ENCODE data around the gene SLC9C2.
"Not testable (repeated sequence)": the region's sequence is repeated elsewhere in the genome, so short reads cannot be mapped to it uniquely, and the experiment has no call there.

SLC9C2 gene

DNA sequence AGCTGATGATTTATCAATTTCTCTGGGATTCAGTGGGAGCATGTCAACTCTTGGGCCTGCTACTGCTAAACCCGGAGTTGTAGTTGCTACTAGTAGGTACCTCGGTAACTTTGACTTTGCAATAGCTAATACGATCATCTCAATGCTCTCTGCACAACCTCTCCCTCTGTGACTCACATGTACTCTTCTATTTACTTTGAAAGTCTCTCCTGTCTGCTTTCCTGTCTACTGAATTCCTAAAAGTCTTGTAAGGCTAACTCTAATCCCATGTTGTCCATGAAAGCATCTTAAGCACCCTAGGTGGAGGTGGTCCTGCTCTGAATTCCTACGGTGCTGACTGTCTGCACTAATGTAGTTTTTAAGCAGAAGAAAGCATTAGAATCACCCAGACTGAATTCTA is 29.3 kb downstream of the SLC9C2 start:
- no peak for DNase-seq

DNA sequence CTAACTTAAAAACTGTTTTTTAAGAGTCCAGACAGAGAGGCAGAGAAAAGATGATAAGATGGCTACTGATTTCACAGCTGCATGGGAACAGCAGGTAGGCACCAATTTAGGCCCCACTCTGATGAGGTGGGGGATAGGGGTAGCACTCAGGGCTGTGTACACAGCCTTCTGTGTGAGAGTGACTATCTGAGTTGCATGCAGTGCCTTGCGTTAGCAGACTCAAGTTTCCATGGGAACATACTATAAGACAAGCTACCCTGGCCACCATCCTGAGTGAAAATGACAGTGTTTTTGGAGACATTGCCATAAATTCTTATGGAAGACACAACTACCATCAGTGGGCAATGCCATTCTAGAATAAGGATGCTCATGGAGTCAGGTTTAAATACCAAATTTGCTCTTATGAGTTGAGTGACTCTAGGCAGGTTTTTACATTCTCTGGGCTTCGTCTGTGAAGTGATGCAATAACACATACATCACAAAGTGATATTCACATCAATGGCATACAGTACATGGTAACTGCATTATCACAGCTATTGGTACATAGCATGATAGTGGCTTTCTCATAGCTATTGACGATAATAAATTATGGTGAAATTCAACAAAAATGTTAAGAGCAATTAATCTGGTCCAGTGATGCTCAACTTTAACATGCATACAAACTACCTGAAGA is 30.5 kb downstream of the SLC9C2 start:
- no peak for DNase-seq

DNA sequence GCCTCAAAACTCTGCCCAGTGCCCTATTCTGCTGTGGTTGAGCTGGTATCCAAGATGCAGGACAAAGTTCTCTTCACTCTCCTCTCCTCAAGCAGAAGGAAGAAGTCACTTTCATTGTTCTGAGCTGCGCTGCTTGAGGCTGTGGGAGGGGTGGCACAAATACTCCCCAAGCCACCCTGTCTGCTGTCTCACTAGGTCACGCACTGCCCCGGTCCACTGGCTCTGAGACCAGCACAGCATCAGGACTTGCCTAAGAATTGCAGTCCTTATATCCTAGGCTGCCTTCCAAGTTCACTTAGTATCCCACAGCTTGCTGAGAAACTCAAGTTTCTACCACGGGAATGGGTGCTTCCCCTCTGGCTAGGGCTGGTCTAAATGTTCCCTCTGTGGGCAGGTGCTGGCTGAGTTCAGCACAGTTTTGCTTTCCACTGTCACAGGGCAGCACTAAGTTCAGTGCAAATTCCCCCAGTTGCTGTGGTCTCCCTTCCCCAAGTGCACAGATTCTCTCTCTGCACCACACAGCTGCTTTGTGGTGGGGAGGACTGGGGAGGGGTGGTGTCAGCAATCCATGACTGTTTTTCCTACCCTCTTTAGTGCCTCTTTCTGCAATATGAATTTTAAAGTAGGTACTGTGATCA is 32.4 kb downstream of the SLC9C2 start:
- no peak for DNase-seq

- no peak for DNase-seq
Measured at GRCh38 chr1:173568483-173568882, 34.4 kb downstream of the SLC9C2 start.

DNA sequence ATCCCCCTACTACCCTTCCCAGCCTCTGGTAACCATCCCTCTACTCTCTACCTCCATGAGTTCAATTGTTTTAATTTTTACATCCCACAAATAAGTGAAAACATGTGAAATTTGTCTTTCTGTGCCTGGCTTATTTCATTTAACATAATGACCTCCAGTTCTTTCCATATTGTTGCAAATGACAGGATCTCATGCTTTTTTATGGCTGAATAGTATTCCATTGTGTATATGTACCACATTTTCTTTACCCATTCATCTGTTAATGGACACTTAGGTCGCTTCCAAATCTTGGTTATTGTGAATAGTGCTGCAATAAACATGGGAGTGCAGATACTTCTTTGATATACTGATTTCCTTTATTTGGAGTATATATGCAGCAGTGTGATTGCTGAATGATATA is 39.0 kb downstream of the SLC9C2 start:
- not testable (repeated sequence) for DNase-seq

- DNase-seq: no peak
Measured at GRCh38 chr1:173562813-173563212, 40.1 kb downstream of the SLC9C2 start.

- no peak for DNase-seq
Measured at GRCh38 chr1:173561263-173561662, 41.6 kb downstream of the SLC9C2 start.

GRCh38 chr1:173560285-173560880 is 42.5 kb downstream of the SLC9C2 start:
- no peak for DNase-seq

DNA sequence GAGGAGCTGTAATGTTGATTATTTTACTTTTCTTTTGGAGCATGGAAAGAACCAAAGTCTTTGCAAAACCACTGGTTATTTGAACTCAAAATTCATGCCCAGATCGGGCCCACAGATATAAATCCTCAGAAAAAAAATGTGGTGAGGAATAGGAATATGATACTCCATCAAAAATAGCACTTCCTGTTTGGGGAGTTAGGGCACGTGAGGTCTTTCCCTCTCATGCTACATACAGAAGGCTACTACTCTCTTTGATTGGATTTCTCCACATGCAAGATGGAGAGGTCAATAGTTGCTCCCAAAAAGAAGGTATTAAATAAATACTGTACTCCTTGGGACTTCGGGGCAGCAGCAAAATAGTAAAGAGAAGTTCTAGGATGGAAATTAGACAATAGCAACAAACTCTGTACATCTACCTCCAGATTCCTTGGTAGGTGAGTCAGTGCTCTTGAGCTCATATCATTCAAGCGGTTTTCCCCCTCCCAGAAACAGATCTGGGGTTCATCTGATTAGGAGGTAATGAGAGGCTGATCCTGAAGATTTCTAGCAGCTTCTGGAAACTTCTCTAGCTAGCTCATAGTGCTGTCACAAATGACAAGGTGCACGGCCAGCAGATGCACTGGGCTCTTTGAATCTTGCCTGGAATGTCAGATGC is 47.1 kb downstream of the SLC9C2 start:
- no peak for DNase-seq

- no peak for DNase-seq
Measured at GRCh38 chr1:173554541-173555250, 48.2 kb downstream of the SLC9C2 start.

GRCh38 chr1:173554089-173554488 is 48.8 kb downstream of the SLC9C2 start:
- DNase-seq: no peak

GRCh38 chr1:173553312-173553711 is 49.6 kb downstream of the SLC9C2 start:
- DNase-seq: no peak

DNA sequence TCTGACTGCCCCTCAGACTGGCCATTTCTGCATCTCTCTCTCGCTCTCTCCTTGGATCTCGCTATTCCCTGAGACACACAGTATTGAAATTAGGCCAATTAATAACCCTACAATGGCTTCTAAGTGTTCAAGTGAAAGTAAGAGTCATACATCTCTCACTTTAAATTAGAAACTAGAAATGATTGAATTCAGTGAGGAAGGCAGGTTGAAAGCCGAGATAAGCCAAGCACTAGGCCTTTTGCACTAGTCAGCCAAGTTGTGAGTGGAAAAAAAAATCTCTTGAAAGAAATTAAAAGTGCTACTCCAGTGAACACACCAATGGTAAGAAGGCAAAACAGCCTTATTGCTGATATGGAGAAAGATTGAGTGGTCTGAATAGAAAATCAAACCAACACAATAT is 51.2 kb downstream of the SLC9C2 start:
- DNase-seq: no peak

GRCh38 chr1:173549813-173550212 is 53.1 kb downstream of the SLC9C2 start:
- DNase-seq: no peak

DNA sequence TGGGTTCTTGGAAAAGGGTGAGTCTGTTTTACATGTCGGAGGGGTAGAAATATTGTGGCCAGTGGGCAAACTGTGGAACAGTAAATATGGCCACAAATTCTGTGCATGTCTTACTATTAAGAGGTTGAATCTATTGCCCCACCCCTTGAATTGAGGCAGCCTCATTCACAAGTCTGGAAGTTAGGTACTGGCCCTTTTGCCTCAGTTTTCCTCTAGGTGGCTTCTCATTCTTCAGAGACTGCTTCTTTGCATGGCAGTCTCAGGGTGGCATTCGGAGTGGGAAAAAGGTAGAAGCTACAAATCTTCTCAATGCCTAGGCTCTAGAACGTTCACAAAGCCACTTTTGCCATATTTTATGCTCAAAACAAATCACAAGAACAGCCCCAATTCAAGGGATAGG is 57.2 kb downstream of the SLC9C2 start:
- no peak for DNase-seq

GRCh38 chr1:173536223-173536622 is 66.6 kb downstream of the SLC9C2 start:
- no peak for DNase-seq

DNA sequence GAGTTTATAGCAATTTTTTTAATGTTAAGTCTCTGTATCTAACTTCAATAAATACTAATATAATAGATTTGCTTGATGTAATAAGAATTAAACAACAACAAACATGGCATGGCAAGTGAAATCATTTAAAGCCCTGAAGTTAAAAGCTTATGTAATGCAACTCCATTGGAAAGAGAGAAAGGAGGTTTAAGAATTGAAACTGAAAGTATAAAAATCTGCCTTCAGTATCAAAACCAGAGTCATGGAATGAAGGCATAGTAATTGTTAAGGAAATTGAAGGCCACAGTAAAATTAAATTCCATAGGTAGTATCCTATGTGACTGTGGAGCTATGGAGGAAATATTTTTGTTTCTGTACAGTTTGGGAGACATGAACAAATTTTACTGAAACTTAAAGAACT is 70.6 kb downstream of the SLC9C2 start:
- no peak for DNase-seq

DNA sequence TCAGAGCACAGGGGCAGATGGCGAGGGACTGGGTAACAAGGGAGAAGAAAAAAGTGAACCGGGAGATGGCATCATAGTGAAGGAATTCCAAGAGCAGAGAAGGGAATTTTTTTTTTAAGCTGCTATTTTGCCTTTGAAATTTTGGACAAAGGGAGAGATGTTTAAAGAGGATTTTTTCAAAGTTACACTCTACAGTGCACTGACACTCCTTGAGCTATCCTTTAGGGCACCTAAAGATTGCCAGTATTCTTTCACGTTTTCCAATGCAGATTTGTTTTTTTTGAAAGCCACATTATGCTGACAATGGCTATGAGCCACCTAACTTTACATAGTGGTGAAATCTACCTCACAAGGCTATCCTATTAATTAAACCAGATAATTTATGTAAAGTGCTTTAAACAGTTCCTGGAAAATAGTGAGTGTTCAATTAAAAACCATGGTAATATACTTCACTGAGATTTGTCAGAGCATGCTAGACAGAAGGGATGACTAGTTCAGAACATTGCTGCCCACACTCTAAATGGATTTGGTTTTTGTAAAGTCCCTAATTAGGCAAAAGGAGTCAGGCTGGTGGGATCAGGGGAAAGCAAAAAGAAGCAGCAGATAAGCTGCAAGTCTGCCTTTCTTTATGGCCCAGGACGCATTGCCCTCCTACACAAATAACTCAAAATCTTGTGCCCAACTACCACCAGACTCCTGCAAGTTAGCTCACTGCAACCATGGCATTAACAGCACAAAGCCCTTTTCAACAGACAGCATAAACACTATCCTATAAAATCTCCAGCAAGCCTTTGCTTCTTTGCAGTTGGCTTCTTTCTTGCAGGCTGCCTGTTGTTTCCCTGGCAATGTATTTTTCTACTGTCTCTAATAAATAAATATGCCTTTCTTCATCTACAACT is 71.8 kb downstream of the SLC9C2 start:
- DNase-seq: no peak

- no peak for DNase-seq
Measured at GRCh38 chr1:173529106-173529505, 73.8 kb downstream of the SLC9C2 start.

DNA sequence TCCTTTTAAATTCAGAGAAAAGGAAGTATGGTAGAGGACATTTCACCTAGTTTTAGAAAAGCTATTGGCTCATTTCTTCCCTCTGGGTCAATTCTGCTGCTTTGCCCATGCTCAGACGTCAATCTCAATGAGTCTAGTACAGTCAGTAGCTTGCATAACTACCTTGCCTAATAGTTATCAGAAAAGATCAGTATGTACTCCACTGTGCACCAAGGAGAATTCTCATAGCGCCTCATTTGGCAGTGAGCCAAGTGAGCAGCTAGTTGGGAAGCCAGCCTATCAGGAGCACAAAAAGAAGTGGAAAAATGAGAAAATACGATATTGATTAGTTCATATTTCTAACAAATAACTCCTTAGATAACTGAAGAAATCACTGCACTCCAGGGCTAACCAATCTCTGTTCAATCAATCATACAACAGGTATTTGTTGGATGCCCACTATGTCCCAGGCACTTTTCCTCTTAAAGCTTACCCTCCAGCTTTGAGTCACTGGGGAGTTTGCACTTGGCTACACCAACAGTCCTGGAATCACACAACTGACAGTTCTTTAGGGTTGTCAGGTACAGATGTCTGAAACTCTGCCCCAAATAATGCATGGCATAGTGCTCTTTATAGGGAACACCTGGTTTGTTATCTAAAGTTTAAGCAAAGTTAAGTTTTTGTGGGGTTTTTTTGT is 75.6 kb downstream of the SLC9C2 start:
- peak; percentile 26 for DNase-seq

DNA sequence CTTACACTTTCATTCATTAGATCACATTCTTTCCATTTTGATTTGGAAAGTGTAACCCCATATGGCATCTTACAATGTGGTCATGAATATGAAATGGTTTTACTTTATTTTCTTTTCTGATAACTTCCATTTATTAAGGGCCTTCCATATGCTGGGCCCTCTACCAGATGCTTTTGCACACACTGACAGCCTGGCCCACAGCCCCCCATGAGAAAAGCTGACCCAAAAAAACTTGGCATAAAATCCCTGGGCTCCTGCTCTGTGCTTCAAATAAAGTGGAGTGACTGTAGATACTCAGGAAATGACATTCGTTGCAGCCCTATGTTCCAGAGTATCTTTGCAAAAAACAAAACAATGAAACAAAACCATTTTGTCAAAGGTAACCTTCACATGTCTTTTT is 76.9 kb downstream of the SLC9C2 start:
- DNase-seq: no peak

DNA sequence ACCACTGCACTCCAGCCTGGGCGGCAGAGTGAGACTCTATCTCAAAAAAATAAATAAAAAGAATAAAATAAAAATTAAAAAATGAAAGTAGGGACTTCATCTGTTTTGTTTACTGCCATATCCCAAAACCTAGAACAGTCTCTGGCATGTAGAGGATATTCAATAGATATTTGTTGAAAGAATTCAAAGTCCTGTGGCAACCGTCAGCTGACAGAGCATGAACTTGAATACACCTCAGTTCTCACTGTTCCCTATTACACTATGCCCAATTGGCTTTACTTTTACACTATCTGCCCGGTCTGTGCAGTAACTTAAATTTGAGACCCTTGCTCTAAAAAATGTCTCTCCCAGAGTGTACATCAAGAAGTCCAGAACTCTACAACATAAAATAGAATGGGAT is 79.5 kb downstream of the SLC9C2 start:
- no peak for DNase-seq
